Measurements from ENCODE around the gene RTBDN.
"Not testable (repeated sequence)": the region's sequence is repeated elsewhere in the genome, so short reads cannot be mapped to it uniquely, and the experiment has no call there.

The RTBDN gene

GRCh38 chr19:12856653-12857052 lies 22.3 kb upstream of the RTBDN start:
- DNase-seq: no peak

- peak; percentile 78 for DNase-seq
These were observed 13.1 kb upstream of the RTBDN start for GRCh38 chr19:12847159-12848139.

GRCh38 chr19:12846613-12847012 lies 12.2 kb upstream of the RTBDN start:
- not testable (repeated sequence) for DNase-seq

- no peak for DNase-seq
These were observed 9.8 kb upstream of the RTBDN start for GRCh38 chr19:12843999-12844732.

GRCh38 chr19:12843328-12843727 lies 8.9 kb upstream of the RTBDN start:
- DNase-seq: no peak

GRCh38 chr19:12842511-12842910 lies 8.1 kb upstream of the RTBDN start:
- no peak for DNase-seq

- no peak for DNase-seq
These were observed 6.7 kb upstream of the RTBDN start for GRCh38 chr19:12841094-12841493.

GRCh38 chr19:12840091-12841079 lies 6.0 kb upstream of the RTBDN start:
- no peak for DNase-seq

- DNase-seq: no peak
These were observed 4.7 kb upstream of the RTBDN start for GRCh38 chr19:12838886-12839756.

GRCh38 chr19:12838182-12838885 lies 4.0 kb upstream of the RTBDN start, which contains the start of gene MAST1:
Gene MAST1 (plus strand): TSS chr19:12838515. CDS start chr19:12838573, 58 bp downstream.
- DNase-seq: peak; percentile 27

GRCh38 chr19:12837225-12837624 lies 2.8 kb upstream of the RTBDN start:
- DNase-seq: no peak

- no peak for DNase-seq
These were observed 2.1 kb upstream of the RTBDN start for GRCh38 chr19:12836529-12836863.

GRCh38 chr19:12834976-12835757 lies 788 bp upstream of the RTBDN start:
- DNase-seq: no peak

GRCh38 chr19:12833738-12834565 lies 427 bp downstream of the RTBDN start:
- no peak for DNase-seq

- no peak for DNase-seq
These were observed 1.0 kb downstream of the RTBDN start for GRCh38 chr19:12833418-12833737.

GRCh38 chr19:12828494-12828893 lies 5.9 kb downstream of the RTBDN start:
- DNase-seq: no peak

- DNase-seq: no peak
These were observed 8.9 kb downstream of the RTBDN start for GRCh38 chr19:12825254-12826131.

- no peak for DNase-seq
These were observed 12.6 kb downstream of the RTBDN start for GRCh38 chr19:12821761-12822160.

All from effector CD4-positive, alpha-beta T cell (primary cell).